GM21723 (cell line): ENCODE data around the gene FITM1.
"Not testable (repeated sequence)": the region's sequence is repeated elsewhere in the genome, so short reads cannot be mapped to it uniquely, and the experiment has no call there.

ENCODE experiments used
- ATAC-seq: cut with Tn5 transposase; IDR thresholded peaks from one replicate; pipeline ENCODE4 v1.9.1; 2021; ENCODE audit warnings: mild to moderate bottlenecking, moderate library complexity; ENCODE audit not compliant: unreplicated experiment

The FITM1 gene

GRCh38 chr14:24098229-24098926 is 32.1 kb upstream of the FITM1 start:
- ATAC-seq, result no peak

DNA sequence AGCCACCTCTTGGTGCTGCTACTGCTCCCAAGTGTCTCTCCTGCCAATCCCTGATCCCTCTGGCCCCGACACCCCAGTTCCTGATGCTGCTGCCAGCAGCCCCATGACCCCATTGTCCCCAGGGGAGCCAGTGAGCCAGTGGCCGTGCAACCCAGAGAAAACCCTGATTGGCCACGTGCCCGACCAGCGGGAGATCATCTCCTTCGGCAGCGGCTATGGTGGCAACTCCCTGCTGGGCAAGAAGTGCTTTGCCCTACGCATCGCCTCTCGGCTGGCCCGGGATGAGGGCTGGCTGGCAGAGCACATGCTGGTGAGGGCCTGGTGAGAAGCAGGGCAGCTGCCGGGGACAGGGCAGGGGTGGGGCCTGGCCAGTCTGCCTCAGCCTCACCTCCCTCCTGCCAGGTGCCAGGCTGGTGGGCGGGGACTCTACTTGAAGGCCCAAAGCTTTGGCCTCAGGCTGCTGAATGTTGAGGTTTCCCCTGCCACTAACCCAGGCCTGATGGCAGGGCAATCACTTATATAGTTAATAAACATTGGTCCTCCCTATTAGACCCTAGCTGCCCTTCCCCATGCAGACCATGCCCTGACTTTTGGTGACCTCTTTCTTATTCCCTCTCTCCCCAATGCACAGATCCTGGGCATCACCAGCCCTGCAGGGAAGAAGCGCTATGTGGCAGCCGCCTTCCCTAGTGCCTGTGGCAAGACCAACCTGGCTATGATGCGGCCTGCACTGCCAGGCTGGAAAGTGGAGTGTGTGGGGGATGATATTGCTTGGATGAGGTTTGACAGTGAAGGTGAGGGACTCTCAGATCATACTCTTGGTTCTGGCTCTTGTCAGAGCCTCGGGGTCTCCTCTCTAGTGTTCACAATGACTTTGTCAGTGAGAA is 31.3 kb upstream of the FITM1 start:
- ATAC-seq, result no peak

DNA sequence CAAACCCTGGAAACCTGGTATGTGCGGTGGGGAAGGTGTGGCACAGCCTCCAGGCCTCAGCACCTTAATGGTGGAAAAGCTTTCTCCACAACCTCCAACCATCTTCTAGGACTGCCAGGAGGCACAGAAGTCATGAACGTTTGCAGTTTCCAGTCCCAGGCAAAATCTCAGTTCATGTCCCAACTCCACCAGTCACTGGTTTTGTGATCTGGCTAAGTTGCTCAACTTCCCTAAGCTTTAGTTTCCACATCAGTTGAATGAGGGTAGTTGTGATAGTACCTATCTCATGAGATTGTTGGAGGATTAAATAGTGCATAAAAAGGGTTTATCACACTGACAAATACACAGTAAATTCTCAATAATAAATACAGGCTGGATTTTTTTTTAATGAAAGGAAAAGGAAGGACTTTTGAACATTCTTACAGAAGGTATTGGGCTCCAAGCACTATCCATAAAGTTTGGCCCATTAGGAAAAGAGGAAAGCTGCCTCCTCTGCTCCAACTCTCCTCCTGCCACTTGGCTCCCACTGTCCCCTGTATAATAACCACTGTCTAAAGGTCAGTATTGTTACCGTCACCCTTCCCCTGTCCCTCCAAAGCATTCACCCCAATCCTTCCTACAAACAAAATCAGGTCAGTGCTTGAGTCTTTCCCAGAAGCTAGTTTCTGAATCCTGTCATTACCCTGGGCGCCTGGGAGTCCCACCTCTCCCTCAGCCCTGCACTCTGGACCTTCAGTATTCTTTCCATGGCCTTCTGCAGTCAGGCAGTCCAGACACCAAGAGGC is 30.1 kb upstream of the FITM1 start:
- no peak for ATAC-seq

GRCh38 chr14:24100982-24101494 is 29.4 kb upstream of the FITM1 start:
- no peak for ATAC-seq

DNA sequence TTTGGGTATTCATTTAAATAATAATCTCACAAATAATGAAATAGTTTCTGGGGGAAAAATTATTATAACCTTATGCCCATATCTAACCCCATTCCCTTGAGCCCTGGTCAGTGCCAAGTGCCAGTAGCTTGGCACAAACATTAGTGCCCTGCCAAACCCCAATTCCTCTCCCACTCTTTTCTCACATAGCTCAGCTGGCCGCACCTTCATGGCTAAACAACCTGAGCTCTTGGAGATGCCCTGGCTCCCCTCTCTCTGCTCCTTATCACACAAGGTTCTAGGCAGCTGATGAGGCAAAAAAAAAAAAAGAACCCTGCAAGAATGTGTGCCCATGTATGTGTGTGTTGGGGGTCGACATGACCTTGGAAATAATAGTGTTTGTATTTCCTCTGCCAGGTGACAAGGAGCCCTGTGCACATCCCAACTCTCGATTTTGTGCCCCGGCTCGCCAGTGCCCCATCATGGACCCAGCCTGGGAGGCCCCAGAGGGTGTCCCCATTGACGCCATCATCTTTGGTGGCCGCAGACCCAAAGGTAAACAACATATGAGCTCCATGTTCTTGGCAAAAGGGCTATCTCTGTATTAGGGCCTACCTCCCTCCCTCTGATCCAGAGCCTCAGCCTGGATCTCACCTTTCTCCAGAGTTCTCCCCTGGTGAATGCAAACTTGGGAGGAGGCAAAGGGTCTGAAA is 28.0 kb upstream of the FITM1 start:
- no peak for ATAC-seq

- ATAC-seq, result no peak
These were observed 27.0 kb upstream of the FITM1 start for GRCh38 chr14:24103451-24103850.

GRCh38 chr14:24105609-24106239 is 24.7 kb upstream of the FITM1 start:
- ATAC-seq, result not testable (repeated sequence)

- no peak for ATAC-seq
These were observed 23.7 kb upstream of the FITM1 start for GRCh38 chr14:24106672-24107271.

- ATAC-seq, result peak; percentile 37
These were observed 22.1 kb upstream of the FITM1 start for GRCh38 chr14:24108336-24108874.

- ATAC-seq, result no peak
These were observed 20.4 kb upstream of the FITM1 start for GRCh38 chr14:24110060-24110459.

DNA sequence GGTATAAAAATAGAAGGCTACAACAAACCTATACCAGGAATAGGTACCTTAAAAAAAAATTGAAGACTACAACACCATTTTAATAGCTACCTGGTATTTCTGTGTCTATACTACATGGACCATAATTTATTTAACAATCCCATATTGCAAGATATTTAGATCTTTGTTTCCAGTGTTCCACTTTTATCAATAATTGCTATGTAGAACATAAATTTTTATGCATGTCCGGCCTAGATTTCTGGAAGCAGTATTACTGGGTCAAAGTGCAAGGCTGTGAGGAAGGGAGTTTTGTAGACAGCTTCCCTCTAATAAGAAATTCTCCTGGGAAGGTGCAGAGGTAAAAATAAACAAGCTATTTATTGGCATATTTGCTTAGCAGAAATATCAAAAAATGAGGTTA is 19.9 kb upstream of the FITM1 start:
- no peak for ATAC-seq

DNA sequence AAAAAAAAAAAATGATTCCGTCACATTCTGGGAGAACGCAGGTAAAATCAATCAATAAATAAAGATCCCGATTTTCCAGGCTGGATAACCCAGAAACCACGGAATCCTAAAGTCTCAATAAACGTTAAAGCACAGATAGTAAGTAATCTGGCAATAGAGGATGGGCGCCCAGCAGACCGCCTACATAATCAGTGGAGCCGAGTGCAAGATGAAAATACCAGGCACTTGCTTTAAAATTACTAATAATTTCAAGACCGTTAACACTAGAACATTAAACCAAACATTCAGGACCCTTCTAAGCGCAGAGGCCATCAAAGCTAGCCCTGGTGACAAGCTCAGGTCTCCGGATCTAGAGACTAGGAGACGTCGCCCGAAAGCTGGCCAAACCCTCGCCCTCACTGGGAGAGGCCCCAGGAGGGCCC is 17.1 kb upstream of the FITM1 start:
- ATAC-seq, result no peak

- ATAC-seq, result peak; percentile 39
These were observed 16.5 kb upstream of the FITM1 start for GRCh38 chr14:24113801-24114531.

DNA sequence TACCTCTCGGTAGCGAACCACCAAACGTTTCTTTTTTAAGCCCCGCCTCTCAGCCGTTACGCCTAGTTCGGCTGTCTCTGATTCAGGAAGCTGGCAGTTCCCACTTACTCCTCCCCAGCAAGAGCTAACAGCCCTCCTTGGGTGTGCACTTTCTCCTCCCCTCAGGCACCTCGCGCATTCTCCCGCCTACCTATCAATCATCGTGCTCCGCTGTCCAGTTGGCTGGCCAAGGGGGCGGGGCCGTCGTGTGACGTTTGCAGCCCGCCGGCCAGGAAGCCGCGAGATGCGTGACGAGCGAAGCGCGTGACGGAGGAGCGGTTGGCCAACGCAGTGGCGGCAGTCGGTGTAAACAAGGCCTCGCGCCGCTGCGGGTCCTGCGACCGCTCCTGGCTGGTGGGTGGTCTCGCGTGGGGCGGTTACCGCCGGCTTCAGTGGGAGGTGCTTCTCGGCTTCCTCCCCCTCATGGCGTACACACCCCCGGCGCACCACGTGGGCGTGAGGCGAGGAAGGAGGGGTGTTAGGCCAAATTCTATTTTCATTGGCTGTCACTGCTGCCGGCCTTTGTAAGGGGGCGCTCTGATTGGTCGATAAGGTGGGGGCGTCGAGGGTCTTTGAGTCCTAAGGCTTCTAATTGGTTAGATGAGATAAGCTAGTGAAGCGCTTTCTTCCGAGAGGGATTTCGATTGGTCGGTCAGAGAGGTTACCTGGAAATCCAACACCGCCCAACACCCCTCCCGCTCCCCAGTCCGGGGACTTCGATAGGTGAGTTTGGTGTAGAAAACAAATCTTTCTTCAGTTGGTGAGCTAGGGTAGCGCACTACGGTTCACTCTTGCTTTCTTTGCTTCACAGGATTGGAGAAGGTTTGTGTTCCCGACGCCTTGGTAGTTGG is 15.7 kb upstream of the FITM1 start, which contains the start of the genes DCAF11 and NRL:
DCAF11 (plus strand) TSS at position 246 of the 890 bp plus-strand sequence. CDS start 818 bp downstream, outside the sequence.
NRL (minus strand) TSS at position 418 of the 890 bp plus-strand sequence. CDS start 32,101 bp downstream, outside the sequence.
- ATAC-seq, result peak; percentile 86

DNA sequence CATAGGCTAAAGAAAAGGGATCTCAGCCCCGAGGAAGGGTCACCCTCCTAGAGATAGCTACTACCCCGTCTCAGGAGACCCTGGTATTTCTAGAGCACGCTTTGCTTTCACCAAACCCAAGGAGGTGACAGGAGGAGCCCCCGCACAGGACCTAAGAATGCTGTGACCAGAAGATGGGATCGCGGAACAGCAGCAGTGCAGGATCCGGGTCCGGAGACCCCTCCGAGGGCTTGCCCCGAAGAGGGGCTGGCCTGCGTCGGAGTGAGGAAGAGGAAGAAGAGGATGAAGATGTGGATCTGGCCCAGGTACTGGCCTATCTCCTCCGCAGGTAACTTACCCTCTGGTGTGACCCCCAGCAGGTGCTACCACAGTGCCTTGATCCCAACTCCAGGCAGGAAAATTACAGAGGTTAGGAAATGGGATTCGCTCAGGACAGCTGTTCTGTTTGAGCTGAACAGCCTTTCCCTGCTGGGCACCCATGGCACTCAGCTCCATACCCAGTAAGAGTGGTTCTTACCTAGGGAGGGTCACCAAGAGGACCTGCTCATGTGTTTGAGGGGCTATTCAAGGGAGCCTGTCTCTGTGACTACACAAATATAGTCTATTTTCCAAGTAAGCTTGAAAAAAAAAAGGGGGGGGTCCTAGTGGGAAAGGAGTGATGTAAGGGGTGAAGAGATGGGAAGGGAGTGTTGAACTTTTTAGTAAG is 14.9 kb upstream of the FITM1 start:
- ATAC-seq, result no peak

DNA sequence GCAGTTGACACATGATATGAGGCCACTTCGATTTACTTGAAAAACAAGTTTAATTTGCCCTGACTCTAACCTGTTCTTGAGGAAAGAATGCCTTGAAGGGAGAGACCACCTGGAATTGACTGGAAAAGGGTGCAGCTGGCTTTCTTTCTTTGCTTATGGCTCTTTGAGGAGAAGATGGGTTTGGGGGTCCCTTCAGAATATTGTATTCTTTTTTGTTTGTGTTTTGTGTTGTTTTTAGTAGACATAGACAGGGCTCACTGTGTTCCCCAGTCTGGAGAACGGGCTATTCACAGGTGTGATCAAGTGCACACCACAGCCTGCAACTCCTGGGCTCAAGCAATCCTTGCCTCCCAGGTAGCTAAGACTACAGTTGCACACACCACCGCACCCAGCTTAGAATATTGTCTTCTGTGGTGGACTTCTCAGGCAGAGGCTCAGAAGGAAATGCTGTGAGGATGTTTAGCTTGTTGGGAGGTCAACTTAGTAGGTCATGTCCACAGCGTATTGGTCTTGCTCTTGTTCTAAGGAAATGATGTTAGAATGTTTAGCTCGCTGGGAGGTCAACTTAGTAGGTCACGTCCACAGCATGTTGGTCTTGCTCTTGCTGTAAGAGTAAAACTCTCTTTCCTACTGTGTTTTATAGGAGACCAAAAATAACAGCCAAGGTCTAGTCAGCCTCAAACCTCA is 14.2 kb upstream of the FITM1 start:
- ATAC-seq, result no peak
